Mesenchymal stem cell (in vitro differentiated cells and primary cell): ENCODE results near the gene GRHL1.

ENCODE experiments used
- DNase-seq: peaks from one replicate; pipeline ENCODE4 v3.0.0-alpha.2; 2013
- H2AFZ ChIP-seq: one replicate; pipeline ENCODE4 v1.6.1; 2013; ENCODE audit warnings: low read depth, mild to moderate bottlenecking, control low read depth, inconsistent platforms, low read length, moderate library complexity
- H2AK5ac ChIP-seq: 2 replicates; pipeline ENCODE4 v1.6.1; 2013; ENCODE audit warnings: low read length, moderate library complexity, mild to moderate bottlenecking, inconsistent platforms; ENCODE audit not compliant: severe bottlenecking
- H2BK120ac ChIP-seq: one replicate; pipeline ENCODE4 v1.6.1; 2013; ENCODE audit warnings: low read depth, mild to moderate bottlenecking, inconsistent platforms, low read length, moderate library complexity
- H2BK12ac ChIP-seq, 2 experiments: one replicate each; pipeline ENCODE4 v1.6.1; 2013; ENCODE audit warnings: inconsistent platforms in 2 of 2, low read length in 2 of 2, mild to moderate bottlenecking in 2 of 2, moderate library complexity in 2 of 2, control low read depth in 1 of 2
- H2BK15ac ChIP-seq: one replicate; pipeline ENCODE4 v1.6.1; 2013; ENCODE audit warnings: mild to moderate bottlenecking, low read depth, inconsistent platforms; ENCODE audit not compliant: poor library complexity, severe bottlenecking
- H2BK5ac ChIP-seq: 2 replicates; pipeline ENCODE4 v1.6.1; 2013; ENCODE audit warnings: low read depth, mild to moderate bottlenecking, low read length, control low read depth, inconsistent platforms; ENCODE audit not compliant: poor library complexity, severe bottlenecking
- H3K14ac ChIP-seq, 2 experiments: one replicate each; pipeline ENCODE4 v1.6.1; 2013; ENCODE audit warnings: inconsistent platforms in 2 of 2, low read length in 2 of 2, control low read depth in 1 of 2, mild to moderate bottlenecking in 1 of 2, moderate library complexity in 1 of 2
- H3K18ac ChIP-seq, 2 experiments: one replicate each; pipeline ENCODE4 v1.6.1; 2013; ENCODE audit warnings: inconsistent platforms in 2 of 2, low read length in 2 of 2, control low read depth in 1 of 2, low read depth in 1 of 2, mild to moderate bottlenecking in 1 of 2
- H3K23ac ChIP-seq, 2 experiments: one replicate each; pipeline ENCODE4 v1.6.1; 2013; ENCODE audit warnings: inconsistent platforms in 2 of 2, low read length in 2 of 2, mild to moderate bottlenecking in 2 of 2, moderate library complexity in 2 of 2, control low read depth in 1 of 2
- H3K27ac ChIP-seq: 2 replicates; pipeline ENCODE4 v1.5.1; 2013; ENCODE audit warnings: mild to moderate bottlenecking, moderate library complexity, low read length, control low read depth, inconsistent platforms; ENCODE audit not compliant: poor library complexity, severe bottlenecking
- H3K27me3 ChIP-seq, 2 experiments: 2 replicates each; pipeline versions ENCODE4 v1.6.1 to v1.7.0; 2013; ENCODE audit warnings: low read length in 2 of 2, mild to moderate bottlenecking in 2 of 2, moderate library complexity in 2 of 2, control low read depth in 1 of 2, inconsistent platforms in 1 of 2; ENCODE audit not compliant: control insufficient read depth in 1 of 2, insufficient read depth in 1 of 2
- H3K36me3 ChIP-seq, 2 experiments: 2 replicates each; pipeline versions ENCODE4 v1.6.1 to v1.7.0; 2013; ENCODE audit warnings: low read length in 2 of 2, control low read depth in 1 of 2, inconsistent platforms in 1 of 2, low read depth in 1 of 2, mild to moderate bottlenecking in 1 of 2; ENCODE audit not compliant: insufficient read depth in 2 of 2, control insufficient read depth in 1 of 2
- H3K4ac ChIP-seq, 2 experiments: one replicate each; pipeline ENCODE4 v1.6.1; 2013; ENCODE audit warnings: inconsistent platforms in 2 of 2, low read length in 2 of 2, mild to moderate bottlenecking in 2 of 2, moderate library complexity in 2 of 2, control low read depth in 1 of 2, low read depth in 1 of 2
- H3K4me1 ChIP-seq: 2 replicates; pipeline ENCODE4 v1.6.1; 2013; ENCODE audit warnings: low read depth, low read length, control low read depth; ENCODE audit not compliant: control insufficient read depth, insufficient read depth
- H3K4me2 ChIP-seq: 2 replicates; pipeline ENCODE4 v1.6.1; 2013; ENCODE audit warnings: low read length, mild to moderate bottlenecking, inconsistent platforms; ENCODE audit not compliant: poor library complexity, severe bottlenecking
- H3K4me3 ChIP-seq, 2 experiments: 2 replicates each; pipeline versions ENCODE4 v1.5.1 to v1.7.0; 2013; ENCODE audit warnings: low read length in 2 of 2, mild to moderate bottlenecking in 2 of 2, control low read depth in 1 of 2, low read depth in 1 of 2; ENCODE audit not compliant: insufficient read depth in 1 of 2
- H3K79me1 ChIP-seq: replicated peaks from 2 replicates; pipeline ENCODE4 v1.6.1; 2013; ENCODE audit warnings: mild to moderate bottlenecking, control low read depth, low read length, inconsistent platforms; ENCODE audit not compliant: poor library complexity, severe bottlenecking
- H3K9ac ChIP-seq: 2 replicates; pipeline ENCODE4 v1.7.0; 2013; ENCODE audit warnings: mild to moderate bottlenecking, low read length, moderate library complexity
- H3K9me3 ChIP-seq: 2 replicates; pipeline ENCODE4 v1.7.0; 2013; ENCODE audit warnings: mild to moderate bottlenecking, low read length; ENCODE audit not compliant: control insufficient read depth
- H4K8ac ChIP-seq: one replicate; pipeline ENCODE4 v1.6.1; 2013; ENCODE audit warnings: inconsistent platforms, mild to moderate bottlenecking, low read length, moderate library complexity
- H4K91ac ChIP-seq: one replicate; pipeline ENCODE4 v1.6.1; 2013; ENCODE audit warnings: mild to moderate bottlenecking, low read length, inconsistent platforms
- WGBS: methylation state at CpG from one replicate; pipeline ENCODE4 v1.1.7; 2013; ENCODE audit warnings: mixed read lengths; 5-methylcytosine and 5-hydroxymethylcytosine counted together

GRHL1 gene

GRCh38 chr2:10001586-10001985 is 50.1 kb downstream of the GRHL1 start:
- no peak overlapping the region for H4K91ac ChIP-seq
- H2BK5ac ChIP-seq: no peak overlapping the region
- H3K9ac ChIP-seq: no peak overlapping the region
- no peak overlapping the region for H2BK120ac ChIP-seq
- no peak overlapping the region for H3K18ac ChIP-seq
- H3K9me3 ChIP-seq: no peaks in the 10 kb centered on the region
- no peak for DNase-seq
- H4K8ac ChIP-seq: no peak overlapping the region
- no peak overlapping the region for H2BK12ac ChIP-seq
- H3K4me1 ChIP-seq: peaks cover under 1% of the 10 kb centered on the region
- H3K23ac ChIP-seq: no peak overlapping the region
- H3K4ac ChIP-seq: no peak overlapping the region
- H2BK15ac ChIP-seq: no peak overlapping the region
- H3K14ac ChIP-seq: no peak overlapping the region
- H3K27ac ChIP-seq: no peak overlapping the region
- H2AFZ ChIP-seq: no peak overlapping the region
- H3K4me2 ChIP-seq: no peak overlapping the region
- H3K27me3 ChIP-seq: no peaks in the 10 kb centered on the region
- no peak overlapping the region for H2AK5ac ChIP-seq
- 100% methylated on average over 1 of the region's 5 CpGs for WGBS
- H3K4me3 ChIP-seq: no peak overlapping the region
- H3K36me3 ChIP-seq: peaks cover 0 to 3% of the 10 kb centered on the region in 2 experiments
- H3K79me1 ChIP-seq: no peaks in the 10 kb centered on the region

DNA sequence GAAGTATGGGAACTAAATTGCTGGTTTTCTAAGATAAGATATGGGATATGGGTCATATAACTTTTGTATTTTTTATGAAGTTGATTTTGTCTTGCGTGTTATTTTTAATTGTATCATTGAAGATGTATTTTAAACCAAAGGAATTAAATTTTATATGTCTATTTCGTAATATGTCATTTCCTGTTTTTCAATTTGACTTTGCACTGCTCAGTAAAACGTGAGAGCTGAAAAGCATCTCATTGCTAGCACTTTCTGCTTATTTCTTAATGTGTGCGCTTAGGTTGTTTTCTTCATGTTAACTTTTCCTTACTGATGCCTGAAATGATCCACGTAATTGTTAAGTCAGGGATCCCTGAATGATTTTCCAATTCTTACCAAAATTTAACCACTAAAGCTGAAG is 50.6 kb downstream of the GRHL1 start:
- Histone ChIP-seq H2BK120ac (no peak overlapping the region), H3K27ac (no peak overlapping the region), H3K9me3 (no peaks in the 10 kb centered on the region), H2BK5ac (no peak overlapping the region), H2BK12ac (no peak overlapping the region), H4K8ac (no peak overlapping the region), H2AFZ (no peak overlapping the region), H3K4me2 (no peak overlapping the region), H4K91ac (no peak overlapping the region), H3K79me1 (no peaks in the 10 kb centered on the region), H3K4me3 (no peak overlapping the region), H3K9ac (no peak overlapping the region), H3K36me3 (peaks cover 0 to 3% of the 10 kb centered on the region in 2 experiments), H3K23ac (no peak overlapping the region), H2BK15ac (no peak overlapping the region), H2AK5ac (no peak overlapping the region), H3K27me3 (no peaks in the 10 kb centered on the region), H3K14ac (no peak overlapping the region), H3K18ac (no peak overlapping the region), H3K4ac (no peak overlapping the region), H3K4me1 (peaks cover 3% of the 10 kb centered on the region)
- no peak for DNase-seq
- 96% methylated on average over 4 of the region's 5 CpGs for WGBS

GRCh38 chr2:10002681-10003080 is 51.2 kb downstream of the GRHL1 start:
- no peak overlapping the region for H4K91ac ChIP-seq
- H2BK120ac ChIP-seq: no peak overlapping the region
- H4K8ac ChIP-seq: no peak overlapping the region
- H3K4me1 ChIP-seq: peaks cover 6% of the 10 kb centered on the region
- over 99% methylated on average over 9 of the region's 9 CpGs for WGBS
- H3K9ac ChIP-seq: no peak overlapping the region
- H3K4me2 ChIP-seq: no peak overlapping the region
- no peaks in the 10 kb centered on the region for H3K9me3 ChIP-seq
- no peak overlapping the region for H3K4ac ChIP-seq
- no peak overlapping the region for H2AK5ac ChIP-seq
- no peaks in the 10 kb centered on the region for H3K79me1 ChIP-seq
- H3K14ac ChIP-seq: no peak overlapping the region
- H2AFZ ChIP-seq: no peak overlapping the region
- no peak for DNase-seq
- peaks cover 0 to 3% of the 10 kb centered on the region in 2 experiments for H3K36me3 ChIP-seq
- no peak overlapping the region for H3K27ac ChIP-seq
- H2BK5ac ChIP-seq: no peak overlapping the region
- H2BK12ac ChIP-seq: no peak overlapping the region
- no peak overlapping the region for H3K18ac ChIP-seq
- no peak overlapping the region for H3K23ac ChIP-seq
- no peaks in the 10 kb centered on the region for H3K27me3 ChIP-seq
- no peak overlapping the region for H2BK15ac ChIP-seq
- H3K4me3 ChIP-seq: no peak overlapping the region

DNA sequence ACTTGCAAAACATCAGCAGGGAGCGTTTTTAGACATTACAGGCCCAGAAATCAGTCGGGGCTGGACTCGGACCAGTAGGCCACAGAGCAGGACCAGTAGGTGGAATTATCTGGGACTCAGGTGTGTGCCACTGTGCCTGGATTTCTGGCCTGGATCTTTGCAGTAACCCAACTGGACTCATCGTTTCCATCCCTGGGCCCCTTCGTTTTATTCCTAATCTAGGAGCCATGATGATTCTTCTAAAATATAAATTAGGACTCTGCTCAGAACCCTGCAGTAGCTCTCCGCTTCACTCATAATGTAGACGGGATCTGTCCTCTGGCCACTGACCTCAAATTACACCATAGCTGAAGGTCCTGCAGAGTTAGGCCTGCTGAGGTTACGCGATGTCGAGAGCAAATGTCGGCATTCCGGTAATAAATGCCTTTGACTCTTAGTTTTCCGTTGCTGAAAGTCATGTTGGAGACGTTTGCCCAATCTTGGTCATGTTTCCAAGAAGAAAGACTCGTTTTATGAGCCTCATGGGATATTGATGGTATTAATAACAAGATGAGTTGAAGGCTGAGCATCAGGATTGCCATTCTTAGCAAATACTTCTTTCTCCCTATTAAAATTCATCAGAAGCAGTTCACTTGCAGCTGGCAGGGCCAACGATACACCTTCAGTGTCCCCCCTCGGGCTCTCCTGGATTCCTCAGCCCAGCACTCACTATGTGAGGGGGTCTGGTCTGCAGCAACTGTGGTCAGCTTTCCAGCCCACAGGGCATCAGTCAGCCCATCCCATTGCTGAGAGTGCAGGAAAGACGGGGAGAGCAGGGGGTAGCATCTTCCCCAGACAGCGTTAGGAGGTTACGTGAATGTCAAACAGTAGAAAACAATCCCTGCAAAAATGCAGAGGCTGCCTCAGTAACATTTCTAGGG is 52.0 kb downstream of the GRHL1 start:
- no peak overlapping the region for H3K9ac ChIP-seq
- H3K27ac ChIP-seq: no peak overlapping the region
- H2BK12ac ChIP-seq: no peak overlapping the region
- 94% methylated on average over 19 of the region's 20 CpGs for WGBS
- H4K91ac ChIP-seq: no peak overlapping the region
- no peak overlapping the region for H3K23ac ChIP-seq
- no peak overlapping the region for H3K4me3 ChIP-seq
- H4K8ac ChIP-seq: no peak overlapping the region
- no peak overlapping the region for H3K4ac ChIP-seq
- no peak for DNase-seq
- H2BK15ac ChIP-seq: no peak overlapping the region
- H2AK5ac ChIP-seq: no peak overlapping the region
- H3K18ac ChIP-seq: no peak overlapping the region
- H2BK5ac ChIP-seq: no peak overlapping the region
- peaks cover 0 to 3% of the 10 kb centered on the region in 2 experiments for H3K36me3 ChIP-seq
- no peak overlapping the region for H2AFZ ChIP-seq
- H3K9me3 ChIP-seq: no peaks in the 10 kb centered on the region
- H2BK120ac ChIP-seq: no peak overlapping the region
- H3K14ac ChIP-seq: no peak overlapping the region
- peaks cover 9% of the 10 kb centered on the region for H3K4me1 ChIP-seq
- no peaks in the 10 kb centered on the region for H3K79me1 ChIP-seq
- no peaks in the 10 kb centered on the region for H3K27me3 ChIP-seq
- no peak overlapping the region for H3K4me2 ChIP-seq
